NCI-H187 (cell line): ENCODE results near the gene TWF2.

Experiments used
- DNase-seq, 2 experiments: peaks; one replicate each; lab custom pipeline; 2025; lab: John Stamatoyannopoulos, UW

The TWF2 gene

DNA sequence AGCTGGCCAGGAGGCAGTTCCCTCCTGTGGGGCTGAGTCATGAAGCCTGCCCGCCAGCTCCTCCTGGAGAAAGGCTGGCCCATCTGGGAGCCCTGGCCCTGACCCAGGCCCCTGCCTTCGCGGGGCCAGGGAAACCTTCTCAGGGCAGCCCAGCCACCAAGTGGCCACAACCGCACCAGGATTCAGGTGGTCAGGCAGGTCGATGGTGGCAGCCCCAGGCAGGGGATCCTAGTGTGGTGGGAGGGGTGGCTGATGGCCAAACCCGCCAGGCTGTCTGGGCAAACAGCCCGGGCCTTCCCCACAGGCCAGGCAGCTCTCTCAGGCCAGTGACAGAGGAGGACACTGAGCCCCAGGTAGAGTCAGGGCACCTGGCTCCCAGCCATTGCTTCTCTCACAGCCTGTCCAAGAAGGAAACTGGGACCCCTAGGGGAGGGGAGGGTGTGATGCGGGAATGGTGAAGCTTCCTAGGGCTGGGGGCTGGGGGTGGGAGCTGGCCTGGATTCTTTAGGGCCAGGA is 1.2 kb downstream of the TWF2 start:
- DNase-seq: no peak

DNA sequence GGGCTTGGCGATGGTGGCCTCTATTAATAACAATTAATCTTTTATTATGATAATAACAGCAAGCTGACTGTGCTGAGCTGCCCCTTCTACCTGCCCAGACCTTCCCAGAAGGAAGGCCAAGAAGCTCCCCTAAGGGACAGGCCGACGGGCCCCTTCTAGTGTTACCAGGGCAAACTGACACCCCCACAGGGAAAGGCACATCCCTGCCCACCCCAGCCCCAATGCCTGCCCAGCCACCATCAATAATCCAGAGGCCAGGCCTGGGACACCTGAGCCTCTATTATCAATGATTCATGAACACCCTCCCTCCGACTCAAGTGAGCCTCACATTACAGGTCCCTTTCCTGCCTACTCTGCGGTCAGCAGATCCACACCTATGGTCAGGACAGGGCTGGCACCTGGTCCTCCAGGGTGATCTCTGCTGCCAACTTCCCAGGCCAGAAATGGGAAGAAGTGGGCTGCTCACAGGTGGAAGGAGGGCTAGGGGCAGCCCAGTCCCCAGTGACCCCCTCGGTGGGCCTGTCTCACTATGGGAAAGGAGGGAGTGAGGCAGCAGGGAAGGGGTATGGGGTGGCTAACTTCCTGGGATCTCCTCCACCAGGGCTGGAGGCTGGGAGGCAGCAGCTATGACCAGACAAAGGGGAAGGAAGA is 1.8 kb downstream of the TWF2 start:
- DNase-seq: no peak

DNA sequence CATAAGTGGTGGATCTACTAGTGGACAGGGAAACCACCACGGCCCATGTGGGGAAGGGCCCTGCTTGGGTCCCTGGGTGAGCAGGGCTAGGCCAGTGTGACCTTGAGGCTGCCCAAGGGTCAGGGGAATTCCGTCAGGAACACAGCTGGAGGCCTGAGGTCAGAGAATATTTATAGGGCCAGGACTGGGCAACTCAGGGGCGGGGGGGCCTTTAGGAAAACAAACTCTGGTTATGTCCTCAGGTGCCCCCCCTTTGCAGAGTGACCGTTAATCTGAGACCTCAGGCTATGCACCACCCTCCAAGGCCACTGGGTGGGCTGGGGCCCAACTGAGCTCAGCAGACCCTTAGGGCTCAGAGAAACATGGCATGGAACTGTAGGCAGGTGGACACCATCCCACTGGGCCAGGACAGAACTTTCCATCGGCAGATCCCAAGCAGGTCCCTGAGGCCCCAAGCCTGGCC is 2.5 kb downstream of the TWF2 start:
- DNase-seq: no peak

DNA sequence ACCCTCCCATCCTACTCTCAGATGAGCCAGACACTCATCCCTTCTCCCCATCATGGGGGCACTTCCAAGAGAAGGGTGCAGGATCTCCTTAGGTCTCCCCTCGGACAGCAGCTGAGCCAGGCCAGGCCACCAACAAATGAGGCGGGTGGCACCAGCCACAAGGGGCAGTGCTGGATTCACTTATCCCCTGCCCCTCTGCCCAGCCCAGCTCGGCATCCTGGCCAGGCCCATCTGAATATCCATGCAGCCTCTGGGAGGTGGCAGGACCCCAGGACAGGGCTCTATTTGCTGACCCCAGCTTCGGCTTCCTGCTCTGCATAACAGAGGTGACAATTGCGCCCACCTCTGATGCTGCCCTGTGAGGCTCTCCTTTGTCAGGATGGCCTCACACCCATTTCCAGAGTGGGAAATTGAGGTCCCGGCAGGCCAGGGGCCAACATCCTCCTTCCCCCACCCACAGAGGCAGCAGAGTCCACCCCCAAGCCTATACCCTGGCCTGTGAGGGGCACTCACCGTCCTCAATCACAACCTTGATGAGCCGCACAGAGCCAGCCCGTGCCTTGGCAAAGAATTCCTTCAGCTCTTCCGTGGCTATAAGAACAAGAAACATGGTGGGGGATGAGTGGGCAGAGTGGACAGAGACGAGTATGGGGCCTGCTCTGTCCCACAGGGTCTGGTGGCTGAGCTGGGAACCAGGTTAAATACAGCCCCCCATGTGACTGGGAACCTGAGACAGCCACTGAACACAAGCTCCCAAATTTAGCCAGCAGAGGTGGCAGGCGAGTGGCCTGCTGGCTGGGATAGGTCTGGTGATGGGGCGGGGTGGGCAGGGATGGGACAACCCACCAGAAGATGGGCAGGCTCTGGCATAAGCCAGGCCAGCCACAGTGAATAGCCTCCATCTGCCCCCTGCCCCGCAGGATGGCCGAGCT is 4.2 kb downstream of the TWF2 start:
- no peak for DNase-seq

DNA sequence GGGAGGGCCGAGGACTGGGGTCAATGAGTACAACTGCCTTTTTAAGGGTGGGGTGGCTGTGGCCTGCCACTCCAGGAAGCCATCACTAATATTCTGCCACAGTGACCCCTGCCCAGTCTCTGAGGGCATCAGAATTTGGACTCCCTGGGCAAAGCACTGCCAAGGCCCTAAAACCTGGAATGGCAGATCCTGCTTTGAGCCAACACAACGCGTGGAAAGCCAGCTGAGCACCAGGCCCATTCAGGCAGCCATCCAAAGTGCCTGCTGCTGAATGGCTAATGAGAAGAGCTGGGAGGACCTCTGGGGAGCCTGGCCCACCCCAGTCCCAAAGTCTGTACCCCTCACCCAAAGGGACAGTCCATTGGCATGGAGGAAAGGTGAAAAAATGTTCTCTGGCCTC is 5.0 kb downstream of the TWF2 start:
- DNase-seq: no peak

DNA sequence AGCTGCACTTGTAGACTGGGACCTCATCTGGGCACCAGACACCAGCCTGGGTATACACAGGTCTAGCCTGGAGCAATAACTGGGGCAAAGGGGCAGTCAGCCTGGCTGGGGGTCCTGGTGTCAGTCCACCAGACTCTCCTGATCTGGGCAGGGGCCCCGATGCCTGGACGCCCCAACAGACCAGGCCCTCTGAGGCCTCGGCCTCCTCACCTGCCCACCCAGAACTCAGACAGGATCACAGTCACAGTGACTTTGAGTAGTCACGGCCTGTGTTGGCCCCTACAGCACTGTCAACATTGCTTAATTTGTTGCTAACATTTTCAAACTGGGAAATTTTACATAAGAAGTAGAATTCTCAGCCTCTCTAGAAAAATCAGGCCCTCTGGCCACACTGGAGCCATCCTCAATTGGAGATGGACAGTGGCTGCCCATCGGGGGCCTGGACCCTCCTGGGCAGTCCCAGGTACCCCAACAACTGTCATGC is 5.8 kb downstream of the TWF2 start:
- no peak for DNase-seq

DNA sequence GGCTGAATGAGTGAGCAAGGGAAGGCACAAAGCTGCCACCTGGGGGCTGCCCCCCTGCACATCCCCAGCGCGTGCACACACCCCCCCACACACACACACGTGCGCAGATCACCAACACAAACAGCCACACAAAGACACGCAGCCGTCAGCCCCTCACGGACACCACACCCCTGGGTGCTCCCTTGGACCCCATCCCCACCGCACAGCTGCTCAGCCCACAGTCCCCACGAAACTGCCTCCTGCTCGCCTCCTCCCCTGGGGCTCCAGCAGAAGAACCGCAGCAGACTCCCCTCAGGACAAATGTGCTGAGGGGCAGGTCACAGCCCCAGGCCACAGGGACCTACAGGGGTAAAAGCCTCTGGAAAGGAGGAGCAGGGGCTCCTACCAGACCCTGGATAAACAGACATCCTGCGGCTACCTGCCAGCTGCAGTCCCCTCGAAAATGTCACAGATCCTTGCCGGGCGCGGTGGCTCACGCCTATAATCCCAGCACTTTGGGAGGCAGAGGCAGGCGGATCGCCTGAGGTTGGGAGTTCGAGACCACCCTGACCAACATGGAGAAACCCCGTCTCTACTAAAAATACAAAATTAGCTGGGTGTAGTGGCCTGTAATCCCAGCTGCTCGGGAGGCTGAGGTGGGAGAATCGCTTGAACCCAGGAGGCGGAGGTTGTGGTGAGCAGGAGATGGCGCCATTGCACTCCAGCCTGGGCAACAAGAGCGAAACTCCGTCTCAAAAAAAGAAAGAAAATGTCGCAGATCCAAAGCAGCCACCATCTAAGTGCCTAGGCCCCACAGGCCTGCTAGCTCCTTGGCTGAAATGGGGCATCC is 6.5 kb downstream of the TWF2 start:
- no peak for DNase-seq

DNA sequence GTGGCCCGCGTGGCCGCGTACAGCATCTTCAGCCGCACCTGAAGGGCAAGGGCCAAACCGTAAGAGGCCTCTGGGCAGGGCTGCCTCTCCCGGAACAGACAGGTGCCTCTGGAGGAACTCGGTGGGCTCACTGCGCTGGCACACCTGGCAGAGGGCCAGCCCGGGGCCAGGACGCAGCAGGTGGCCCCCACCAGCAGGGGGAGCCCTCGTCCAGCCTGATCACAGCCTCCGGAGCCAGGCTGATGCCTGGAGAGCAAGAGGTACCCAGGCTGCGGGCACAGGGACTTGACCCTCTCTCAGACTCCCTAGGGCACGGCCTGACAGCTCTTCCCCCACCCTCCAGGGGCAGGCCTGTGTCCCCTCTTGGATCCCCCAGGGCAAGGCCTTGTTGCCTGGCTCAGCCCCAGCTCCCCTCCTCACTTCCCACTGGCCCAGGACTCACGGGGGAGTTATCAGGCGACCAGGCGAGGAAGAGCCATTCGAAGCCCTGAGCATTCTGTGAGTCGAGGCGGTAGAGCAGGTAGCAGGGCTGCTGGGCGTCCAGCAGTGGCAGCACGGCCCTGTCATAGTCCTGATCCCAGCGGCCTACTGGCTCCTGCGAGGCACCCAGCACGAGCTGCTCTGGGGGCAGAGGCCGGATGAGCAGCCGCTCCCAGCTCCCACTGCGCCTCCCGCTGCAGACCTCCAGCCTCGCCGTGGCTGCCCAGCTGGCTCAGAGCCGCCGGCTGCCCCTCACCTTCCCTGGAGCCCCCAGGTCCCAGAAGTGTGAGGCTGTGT is 7.3 kb downstream of the TWF2 start:
- no peak for DNase-seq

DNA sequence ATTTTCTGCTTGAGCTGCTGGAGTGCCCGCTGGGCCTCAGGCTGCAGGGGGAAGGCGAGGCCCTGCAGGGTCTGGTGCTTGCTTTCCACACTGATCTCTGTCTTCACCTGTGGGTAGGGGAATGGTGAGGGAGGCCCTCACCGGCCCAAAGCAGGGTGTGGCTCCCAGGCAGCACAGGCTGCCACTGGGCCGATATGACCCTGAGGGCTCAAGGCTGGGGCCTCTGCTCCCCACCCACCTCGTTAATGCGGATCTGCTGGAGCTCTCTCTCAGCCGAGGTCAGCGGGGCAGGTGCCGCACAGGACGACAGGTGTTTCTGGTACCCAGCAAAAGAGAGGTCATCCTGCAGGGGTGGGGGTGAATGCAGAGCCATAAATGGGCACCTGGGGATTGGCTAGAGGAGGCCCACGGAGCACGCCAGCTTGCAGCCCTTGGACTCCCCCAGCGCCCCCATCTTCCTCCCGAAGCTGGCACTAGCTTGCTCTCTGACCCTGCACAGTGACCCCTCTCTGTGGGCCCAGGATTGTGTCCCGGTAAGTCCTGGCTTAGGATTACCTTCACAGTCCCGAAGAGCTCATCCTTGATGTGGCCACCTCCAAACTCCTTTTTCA is 8.0 kb downstream of the TWF2 start:
- no peak for DNase-seq

DNA sequence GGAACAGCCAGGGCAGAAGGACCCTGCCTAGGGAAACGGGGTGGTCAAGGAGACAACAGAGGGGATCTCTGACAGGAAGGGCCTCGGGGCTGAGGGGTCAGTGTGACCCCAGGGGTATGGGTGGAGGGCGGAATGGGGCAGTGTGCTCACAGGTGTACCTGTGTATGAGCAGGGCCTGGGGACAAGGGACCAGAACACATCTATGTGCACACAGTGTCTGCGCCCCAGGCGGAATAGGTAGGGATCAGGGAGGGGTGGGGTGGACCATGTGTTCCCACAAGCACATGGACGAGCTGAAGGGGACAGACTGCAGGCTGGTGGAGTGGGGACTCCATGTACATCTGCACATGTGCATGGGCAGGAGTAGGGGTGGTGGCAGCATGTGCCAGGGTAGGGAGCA is 8.5 kb downstream of the TWF2 start:
- no peak for DNase-seq

DNA sequence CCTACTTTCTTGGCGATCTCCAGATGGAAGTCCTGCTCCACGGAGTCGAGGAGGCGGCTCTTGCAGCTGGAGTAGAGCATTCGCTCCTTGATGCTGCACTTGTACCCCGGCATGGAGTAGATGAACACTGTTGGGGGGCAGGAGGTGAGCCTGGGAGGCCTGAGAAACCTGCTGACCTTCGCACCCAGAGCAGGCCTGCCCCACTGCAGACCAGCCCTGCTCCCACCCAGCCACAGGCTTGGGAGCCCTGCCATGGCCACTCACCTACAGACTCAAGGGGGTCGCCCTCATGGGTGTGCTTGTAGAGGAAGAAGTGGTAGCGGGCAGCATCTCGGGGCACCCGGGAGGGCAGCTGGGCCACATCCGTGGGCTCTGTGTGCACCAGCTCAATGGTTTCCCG is 9.3 kb downstream of the TWF2 start:
- DNase-seq: no peak

DNA sequence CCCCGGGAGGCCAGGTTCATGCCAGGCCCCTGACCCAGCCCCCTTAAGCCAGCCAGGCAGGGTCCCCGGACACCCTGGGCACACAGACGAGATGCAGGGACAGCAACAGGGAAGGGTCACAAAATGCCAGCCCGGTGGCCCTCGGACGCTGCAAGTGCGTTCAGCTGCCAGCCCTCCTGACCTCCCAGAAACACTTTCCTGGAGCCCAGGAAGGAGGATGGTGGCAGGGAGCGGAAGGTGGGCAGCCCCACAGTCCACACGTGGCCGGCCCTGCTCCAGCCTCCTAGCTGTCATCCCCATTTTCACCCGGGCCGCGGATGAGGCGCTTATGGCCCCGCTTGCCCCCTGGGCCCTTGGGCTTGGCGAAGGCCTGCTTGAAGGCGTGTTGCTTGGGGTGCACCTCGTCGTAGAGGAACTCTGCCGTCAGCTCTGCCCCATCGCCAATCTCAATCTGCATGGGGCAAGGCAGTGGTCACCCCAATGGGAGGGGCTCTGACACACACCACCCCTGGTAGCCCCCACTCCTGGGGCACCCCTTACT is 10.1 kb downstream of the TWF2 start:
- no peak for DNase-seq

DNA sequence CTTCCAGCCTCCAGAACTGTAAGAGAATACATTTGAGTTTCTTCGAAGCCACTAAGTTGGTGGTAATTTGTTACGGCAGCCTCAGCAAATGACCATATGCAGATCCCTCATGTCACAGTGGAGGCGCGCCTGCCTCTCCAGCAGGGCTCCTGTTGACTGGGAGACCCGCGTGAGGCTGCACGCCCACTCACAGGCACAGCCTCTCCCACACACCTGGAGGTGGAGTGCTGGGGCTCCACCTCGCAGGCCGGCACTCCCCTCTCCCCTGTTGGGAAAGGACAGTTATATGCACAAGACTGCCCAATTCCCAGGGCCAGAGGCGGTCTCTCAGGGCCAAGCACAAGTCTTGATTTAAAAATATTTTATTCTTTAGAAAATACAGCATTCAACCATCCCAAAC is 10.7 kb downstream of the TWF2 start:
- no peak for DNase-seq

DNA sequence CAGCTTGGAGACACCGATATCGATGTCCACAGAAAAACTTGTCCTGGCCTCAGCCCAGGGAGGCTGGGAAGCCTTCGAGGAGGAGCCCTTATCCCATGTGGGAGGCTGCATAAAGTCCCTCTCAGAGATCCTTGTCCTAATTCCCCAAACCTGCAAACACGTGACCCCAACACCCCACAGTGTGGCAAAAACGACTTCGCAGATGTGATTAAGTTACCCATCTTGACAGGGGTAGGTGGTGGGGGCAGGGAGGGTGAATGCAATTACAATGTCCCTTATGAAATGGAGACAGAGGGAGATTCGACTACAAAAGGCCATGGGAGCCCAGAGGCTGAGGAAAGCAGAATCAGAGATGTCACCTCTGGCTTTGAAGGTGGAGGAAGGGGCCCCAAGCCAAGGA is 11.2 kb downstream of the TWF2 start:
- DNase-seq: no peak

DNA sequence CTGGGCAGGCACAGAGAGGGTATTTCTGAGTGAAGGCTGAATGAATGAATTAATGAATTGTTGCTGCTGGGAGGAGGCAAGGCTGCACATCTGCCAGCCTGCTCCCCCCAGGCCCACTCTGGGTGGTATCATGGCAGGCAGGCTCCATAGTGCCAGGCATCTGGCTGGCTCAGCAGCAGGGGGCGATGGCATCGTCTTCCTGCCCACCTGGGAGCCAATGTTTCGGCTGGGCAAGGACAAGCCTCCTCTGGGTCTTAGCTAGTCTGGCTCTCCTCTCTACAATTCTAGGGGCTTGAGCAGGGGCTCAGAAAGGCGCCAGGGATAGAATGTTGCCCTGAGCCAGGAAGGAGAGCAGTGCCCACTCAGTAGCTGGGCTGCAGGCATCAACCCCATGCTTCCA is 11.8 kb downstream of the TWF2 start:
- DNase-seq: no peak

DNA sequence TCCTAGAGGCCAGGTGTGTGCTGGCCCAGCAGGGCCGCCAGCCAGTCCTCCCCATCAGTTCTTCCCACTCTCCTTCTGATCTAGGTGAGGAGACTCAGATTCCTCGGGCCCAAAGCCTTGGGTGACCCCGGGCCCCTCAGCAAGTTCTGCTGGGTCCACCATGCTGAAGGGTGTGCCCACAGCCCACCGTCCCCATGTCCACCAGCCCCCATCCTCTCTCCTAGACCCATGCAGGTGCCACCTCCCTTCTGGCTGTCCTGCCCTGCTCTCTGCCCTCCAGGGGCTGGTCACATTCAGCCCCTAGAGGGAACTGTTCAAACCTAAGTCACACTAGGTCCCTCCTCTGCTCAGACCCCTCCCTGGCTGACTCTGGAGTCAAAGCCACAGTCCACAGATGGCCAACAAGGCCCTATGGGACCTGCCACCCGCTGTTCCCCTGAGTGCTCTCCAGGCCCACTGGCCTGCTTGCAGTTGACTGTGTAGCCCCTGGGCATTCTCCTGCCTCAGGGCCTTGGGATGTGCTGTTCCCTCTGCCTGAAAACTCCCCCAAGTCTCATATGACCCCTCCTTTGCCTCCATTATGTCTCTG is 12.6 kb downstream of the TWF2 start:
- DNase-seq: no peak

DNA sequence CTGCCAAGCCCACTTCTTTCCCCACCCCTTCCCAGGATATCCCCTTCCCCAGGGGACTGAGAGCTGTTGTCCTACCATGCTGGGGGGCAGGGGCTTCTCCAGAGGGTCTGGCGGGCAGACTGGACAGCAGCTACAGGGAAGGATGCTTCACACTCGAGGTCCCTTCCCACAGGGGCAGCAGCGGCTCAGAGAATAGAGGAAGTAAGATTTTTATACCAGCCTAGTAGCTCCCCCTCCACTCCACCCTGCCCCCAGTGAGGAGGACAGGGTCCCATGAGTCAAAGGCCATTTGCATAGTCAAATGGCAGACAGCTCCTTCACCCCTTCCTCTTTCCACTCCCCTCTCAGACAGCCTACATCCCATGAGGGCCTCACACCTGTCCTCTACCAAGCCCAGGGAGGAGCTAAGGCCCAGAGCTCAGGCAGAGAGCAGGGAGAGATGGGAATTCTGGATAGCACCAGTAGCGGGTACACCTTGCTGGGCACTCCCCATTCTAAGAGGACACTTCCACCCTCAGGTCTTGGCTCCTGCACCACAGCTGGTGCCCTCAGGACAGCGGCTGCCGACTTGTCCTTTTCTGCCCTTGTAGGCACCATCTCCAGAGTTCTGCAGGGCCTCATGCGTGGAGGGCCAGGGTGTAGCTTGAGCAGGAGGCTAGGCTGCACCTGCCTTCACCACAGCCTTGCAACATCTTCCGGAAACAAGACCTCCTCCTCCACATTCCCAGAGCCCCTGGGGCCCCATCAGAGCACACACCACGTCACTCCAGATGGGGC is 13.3 kb downstream of the TWF2 start, which contains the start of gene TLR9:
TSS of gene TLR9 (minus strand) at position 194 of the 777 bp plus-strand sequence. CDS start at position 78, 116 bp downstream.
- DNase-seq: no peak

DNA sequence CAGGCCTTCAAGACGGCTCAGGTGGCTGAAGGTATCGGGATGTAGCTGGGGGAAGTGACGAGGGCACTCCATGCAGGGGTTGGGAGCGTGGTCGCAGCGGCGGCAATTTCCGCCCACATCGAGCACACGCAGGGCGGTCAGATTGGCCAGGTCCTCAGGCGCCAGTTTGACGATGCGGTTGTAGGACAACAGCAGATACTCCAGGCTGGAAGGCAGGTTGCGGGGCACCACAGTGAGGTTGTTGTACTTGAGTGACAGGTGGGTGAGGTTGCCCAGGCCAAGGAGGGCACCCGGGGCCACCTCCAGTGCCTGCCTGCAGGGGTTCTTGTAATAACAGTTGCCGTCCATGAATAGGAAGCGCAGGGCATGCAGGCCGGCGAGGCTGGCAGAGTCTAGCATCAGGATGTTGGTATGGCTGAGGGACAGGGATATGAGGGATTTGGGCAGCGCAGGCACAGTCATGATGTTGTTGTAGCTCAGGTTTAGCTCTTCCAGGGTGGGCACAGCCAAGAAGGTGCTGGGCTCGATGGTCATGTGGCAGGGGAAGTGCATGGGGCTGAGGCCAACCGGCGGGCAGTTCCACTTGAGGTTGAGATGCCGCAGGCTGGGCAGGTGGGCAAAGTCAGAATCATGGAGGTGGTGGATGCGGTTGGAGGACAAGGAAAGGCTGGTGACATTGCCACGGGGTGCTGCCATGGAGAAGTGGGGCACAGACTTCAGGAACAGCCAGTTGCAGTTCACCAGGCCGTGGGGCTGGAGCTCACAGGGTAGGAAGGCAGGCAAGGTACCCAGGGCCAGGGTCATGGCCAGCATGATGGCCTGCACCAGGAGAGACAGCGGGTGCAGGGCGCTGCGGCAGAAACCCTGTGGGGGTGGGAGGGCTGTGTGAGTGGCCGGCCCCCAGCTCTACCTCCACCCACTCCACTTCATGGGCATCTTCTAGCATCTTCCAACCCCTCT is 15.2 kb downstream of the TWF2 start:
- no peak for DNase-seq
